Measurements from ENCODE around the gene CCDC61.

CCDC61 gene

DNA sequence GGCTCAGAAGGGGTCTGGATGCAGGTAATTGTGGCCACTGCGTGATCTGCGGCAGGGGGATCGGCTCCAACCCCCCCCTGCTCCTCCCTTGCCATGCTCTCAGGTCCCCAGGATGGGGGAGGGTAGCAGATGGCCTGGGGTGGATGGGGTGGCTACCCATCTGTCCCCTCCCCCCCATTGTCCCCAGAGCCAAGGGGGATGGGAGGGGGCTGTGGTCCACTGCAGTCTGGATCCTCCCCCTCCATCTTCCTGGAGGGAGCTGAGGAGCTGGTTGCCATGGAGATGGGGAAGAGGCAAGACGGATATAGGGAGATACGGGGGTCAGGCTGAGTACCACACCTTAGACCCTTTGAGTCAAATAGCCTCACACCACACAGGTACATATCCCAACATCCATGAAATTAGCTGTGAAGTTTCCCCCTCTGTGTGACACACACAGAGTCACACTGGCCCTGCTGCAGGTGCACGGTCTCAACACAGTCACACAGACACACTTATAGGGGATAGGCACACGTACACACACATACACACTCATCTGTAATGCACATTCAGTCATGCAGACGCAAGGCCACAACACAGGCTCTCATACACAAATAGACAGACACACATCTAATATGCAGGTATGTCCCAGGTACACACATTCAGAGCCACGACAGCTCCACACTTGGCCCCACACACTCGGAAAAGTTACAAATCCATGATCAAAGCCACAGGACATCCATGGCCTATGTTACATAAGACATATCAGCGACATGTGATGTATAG, 19.8 kb upstream of the CCDC61 start:
- H3K36me3 ChIP-seq (ENCODE audit: control insufficient read depth, insufficient read depth, low read length), result no peaks in the 10 kb centered on the region
- no peak overlapping the region for H3K27ac ChIP-seq (ENCODE audit: low read depth, low read length, severe bottlenecking)
- H3K4me3 ChIP-seq (ENCODE audit: extremely low read depth, insufficient read depth, low read length, poor library complexity, severe bottlenecking), result no peak overlapping the region
- no peaks in the 10 kb centered on the region for H3K9me3 ChIP-seq (ENCODE audit: control insufficient read depth, low read length)
- no peaks in the 10 kb centered on the region for H3K4me1 ChIP-seq (ENCODE audit: control insufficient read depth, insufficient read depth, low read length, poor library complexity, severe bottlenecking)
- WGBS, 2 experiments (ENCODE audit: insufficient coverage in 2 of 2), result 75 to 96% methylated on average over 5 to 8 of the region's 11 CpGs

DNA sequence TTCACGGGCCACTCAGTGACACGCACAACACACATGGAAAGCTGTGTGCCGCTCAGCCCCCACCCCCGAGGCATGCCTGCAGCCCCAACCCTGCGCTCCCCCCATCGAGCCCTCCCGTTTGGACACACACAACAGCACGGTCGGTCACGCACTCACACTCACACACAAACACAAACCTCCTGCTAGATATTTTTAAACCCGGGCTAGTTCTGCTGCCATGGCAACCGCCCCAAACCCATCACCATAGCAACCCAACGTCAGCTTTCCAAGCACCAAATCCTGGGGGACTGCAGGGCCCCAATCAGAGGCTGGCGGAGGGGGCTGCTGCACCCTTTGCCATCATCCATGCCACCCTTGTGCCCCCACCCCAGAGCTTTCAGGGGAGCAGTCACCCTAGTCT, 19.1 kb upstream of the CCDC61 start:
- no peak overlapping the region for H3K27ac ChIP-seq (ENCODE audit: low read depth, low read length, severe bottlenecking)
- H3K36me3 ChIP-seq (ENCODE audit: control insufficient read depth, insufficient read depth, low read length), result no peaks in the 10 kb centered on the region
- WGBS, 2 experiments (ENCODE audit: insufficient coverage in 2 of 2), result 69 to 81% methylated on average over 12 to 14 of the region's 14 CpGs
- H3K4me1 ChIP-seq (ENCODE audit: control insufficient read depth, insufficient read depth, low read length, poor library complexity, severe bottlenecking), result no peaks in the 10 kb centered on the region
- no peaks in the 10 kb centered on the region for H3K9me3 ChIP-seq (ENCODE audit: control insufficient read depth, low read length)
- no peak overlapping the region for H3K4me3 ChIP-seq (ENCODE audit: extremely low read depth, insufficient read depth, low read length, poor library complexity, severe bottlenecking)

DNA sequence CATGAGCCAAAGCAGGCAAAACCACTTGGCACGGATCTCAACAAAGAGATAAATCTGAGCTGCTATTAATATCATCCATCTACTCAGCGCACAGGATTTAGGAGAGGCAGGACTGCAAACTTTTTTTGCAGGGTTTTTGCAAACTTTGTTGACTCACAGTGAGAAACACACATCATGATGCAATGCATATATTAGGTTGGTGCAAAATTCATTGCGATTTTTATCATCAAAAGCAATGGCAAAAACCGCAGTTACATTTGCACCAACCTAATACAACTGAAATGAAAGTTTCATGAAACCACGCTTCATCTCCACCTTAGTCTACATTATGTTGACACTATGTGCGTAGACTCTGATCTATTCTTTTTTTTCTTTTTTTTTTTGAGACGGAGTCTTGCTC, 17.1 kb upstream of the CCDC61 start:
- Histone ChIP-seq H3K27ac (ENCODE audit: low read depth, low read length, severe bottlenecking) (no peak overlapping the region), H3K9me3 (ENCODE audit: control insufficient read depth, low read length) (no peaks in the 10 kb centered on the region), H3K4me1 (ENCODE audit: control insufficient read depth, insufficient read depth, low read length, poor library complexity, severe bottlenecking) (no peaks in the 10 kb centered on the region), H3K36me3 (ENCODE audit: control insufficient read depth, insufficient read depth, low read length) (no peaks in the 10 kb centered on the region), H3K4me3 (ENCODE audit: extremely low read depth, insufficient read depth, low read length, poor library complexity, severe bottlenecking) (no peak overlapping the region)
- 73 to 77% methylated on average over 6 of the region's 7 CpGs for WGBS, 2 experiments (ENCODE audit: insufficient coverage in 2 of 2)

- H3K36me3 ChIP-seq (ENCODE audit: control insufficient read depth, insufficient read depth, low read length), result no peaks in the 10 kb centered on the region
- H3K4me1 ChIP-seq (ENCODE audit: control insufficient read depth, insufficient read depth, low read length, poor library complexity, severe bottlenecking), result no peaks in the 10 kb centered on the region
- 52 to 59% methylated on average over 2 of the region's 2 CpGs for WGBS, 2 experiments (ENCODE audit: insufficient coverage in 2 of 2)
- no peak overlapping the region for H3K4me3 ChIP-seq (ENCODE audit: extremely low read depth, insufficient read depth, low read length, poor library complexity, severe bottlenecking)
- H3K9me3 ChIP-seq (ENCODE audit: control insufficient read depth, low read length), result no peaks in the 10 kb centered on the region
- no peak overlapping the region for H3K27ac ChIP-seq (ENCODE audit: low read depth, low read length, severe bottlenecking)
Measured at GRCh38 chr19:45981350-45981749, 13.9 kb upstream of the CCDC61 start.

DNA sequence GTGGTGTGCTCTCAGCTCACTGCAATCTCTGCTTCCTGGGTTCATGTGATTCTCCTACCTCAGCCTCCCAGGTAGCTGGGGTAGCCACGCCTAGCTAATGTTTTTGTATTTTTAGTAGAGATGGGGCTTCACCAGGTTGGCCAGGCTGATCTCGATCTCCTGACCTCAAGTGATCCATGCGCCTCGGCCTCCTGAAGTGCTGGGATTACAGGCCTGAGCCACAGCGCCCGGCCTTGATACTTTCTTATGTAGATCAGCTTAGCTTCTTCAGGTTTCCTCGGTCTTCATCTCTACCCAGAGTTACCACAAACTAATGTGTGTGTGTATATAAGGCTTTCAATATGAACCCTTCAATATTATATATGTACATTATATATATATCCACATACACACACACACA, 9.9 kb upstream of the CCDC61 start:
- no peaks in the 10 kb centered on the region for H3K36me3 ChIP-seq (ENCODE audit: control insufficient read depth, insufficient read depth, low read length)
- no peak overlapping the region for H3K27ac ChIP-seq (ENCODE audit: low read depth, low read length, severe bottlenecking)
- no peaks in the 10 kb centered on the region for H3K4me1 ChIP-seq (ENCODE audit: control insufficient read depth, insufficient read depth, low read length, poor library complexity, severe bottlenecking)
- no peaks in the 10 kb centered on the region for H3K9me3 ChIP-seq (ENCODE audit: control insufficient read depth, low read length)
- H3K4me3 ChIP-seq (ENCODE audit: extremely low read depth, insufficient read depth, low read length, poor library complexity, severe bottlenecking), result no peak overlapping the region
- WGBS, 2 experiments (ENCODE audit: insufficient coverage in 2 of 2), result 82 to 88% methylated on average over 4 to 5 of the region's 7 CpGs

DNA sequence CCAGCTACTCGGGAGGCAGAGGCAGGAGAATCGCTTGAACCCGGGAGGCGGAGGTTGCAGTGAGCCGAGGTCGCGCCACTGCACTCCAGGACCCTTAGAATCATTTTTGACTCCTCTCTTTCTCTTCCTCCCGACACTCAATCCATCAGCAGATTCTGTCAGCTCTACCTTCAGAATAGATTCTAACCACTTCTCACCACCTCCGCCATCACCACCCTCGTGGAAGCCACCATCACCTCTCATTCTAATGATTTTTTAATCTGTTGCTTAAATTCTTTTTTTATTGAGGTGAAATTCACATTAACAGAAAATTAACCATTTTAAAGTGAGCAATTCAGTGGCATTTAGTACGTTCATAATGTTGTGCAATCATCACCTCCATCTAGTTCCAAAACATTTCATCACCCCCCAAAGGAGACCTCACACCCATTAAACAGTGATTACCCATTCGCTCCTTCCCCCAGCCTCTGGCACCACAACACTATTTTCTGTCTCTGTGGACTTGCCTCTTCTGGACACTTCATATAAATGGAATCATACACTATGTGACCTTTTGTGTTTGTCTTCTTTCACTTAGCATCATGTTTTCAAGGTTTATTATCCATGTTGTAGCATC, 5.0 kb upstream of the CCDC61 start:
- no peaks in the 10 kb centered on the region for H3K9me3 ChIP-seq (ENCODE audit: control insufficient read depth, low read length)
- WGBS, 2 experiments (ENCODE audit: insufficient coverage in 2 of 2), result 79 to 91% methylated on average over 7 to 9 of the region's 12 CpGs
- no peak overlapping the region for H3K27ac ChIP-seq (ENCODE audit: low read depth, low read length, severe bottlenecking)
- no peaks in the 10 kb centered on the region for H3K4me1 ChIP-seq (ENCODE audit: control insufficient read depth, insufficient read depth, low read length, poor library complexity, severe bottlenecking)
- H3K36me3 ChIP-seq (ENCODE audit: control insufficient read depth, insufficient read depth, low read length), result no peaks in the 10 kb centered on the region
- no peak overlapping the region for H3K4me3 ChIP-seq (ENCODE audit: extremely low read depth, insufficient read depth, low read length, poor library complexity, severe bottlenecking)

DNA sequence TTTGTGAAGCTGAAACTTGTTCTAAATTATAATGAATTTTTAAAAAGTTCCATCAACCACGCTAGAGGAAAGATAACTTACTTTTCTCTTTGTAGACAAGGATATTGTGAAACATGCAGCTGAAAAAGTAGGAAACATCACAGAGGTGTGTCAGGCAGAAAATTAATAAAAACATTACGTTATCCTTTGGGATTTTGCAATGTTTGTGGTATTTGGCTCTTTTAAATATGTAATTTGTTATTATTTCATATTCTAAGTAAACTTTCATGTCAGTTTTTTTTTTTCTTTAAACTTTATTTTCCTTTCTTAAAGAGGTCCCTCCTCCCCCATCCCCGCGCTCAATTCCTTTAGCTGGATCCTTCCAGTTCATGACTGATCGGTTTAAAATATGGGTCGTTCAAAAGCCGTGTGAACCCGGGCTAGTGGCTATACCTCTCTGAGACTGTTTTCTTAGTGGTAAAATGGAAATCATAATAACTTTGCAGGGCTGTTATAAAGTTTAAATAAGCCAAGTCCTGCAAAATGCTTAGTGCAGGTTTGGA, 740 bp upstream of the CCDC61 start:
- WGBS, 2 experiments (ENCODE audit: insufficient coverage in 2 of 2), result 7% methylated on average over 3 of the region's 8 CpGs; no CpG with 5 or more reads in 1 of the 2 experiments
- peak overlapping the region; percentile 80 for H3K4me3 ChIP-seq (ENCODE audit: extremely low read depth, insufficient read depth, low read length, poor library complexity, severe bottlenecking)
- H3K36me3 ChIP-seq (ENCODE audit: control insufficient read depth, insufficient read depth, low read length), result peaks cover 6% of the 10 kb centered on the region
- H3K27ac ChIP-seq (ENCODE audit: low read depth, low read length, severe bottlenecking), result peak overlapping the region; percentile 64
- no peaks in the 10 kb centered on the region for H3K4me1 ChIP-seq (ENCODE audit: control insufficient read depth, insufficient read depth, low read length, poor library complexity, severe bottlenecking)
- H3K9me3 ChIP-seq (ENCODE audit: control insufficient read depth, low read length), result no peaks in the 10 kb centered on the region

DNA sequence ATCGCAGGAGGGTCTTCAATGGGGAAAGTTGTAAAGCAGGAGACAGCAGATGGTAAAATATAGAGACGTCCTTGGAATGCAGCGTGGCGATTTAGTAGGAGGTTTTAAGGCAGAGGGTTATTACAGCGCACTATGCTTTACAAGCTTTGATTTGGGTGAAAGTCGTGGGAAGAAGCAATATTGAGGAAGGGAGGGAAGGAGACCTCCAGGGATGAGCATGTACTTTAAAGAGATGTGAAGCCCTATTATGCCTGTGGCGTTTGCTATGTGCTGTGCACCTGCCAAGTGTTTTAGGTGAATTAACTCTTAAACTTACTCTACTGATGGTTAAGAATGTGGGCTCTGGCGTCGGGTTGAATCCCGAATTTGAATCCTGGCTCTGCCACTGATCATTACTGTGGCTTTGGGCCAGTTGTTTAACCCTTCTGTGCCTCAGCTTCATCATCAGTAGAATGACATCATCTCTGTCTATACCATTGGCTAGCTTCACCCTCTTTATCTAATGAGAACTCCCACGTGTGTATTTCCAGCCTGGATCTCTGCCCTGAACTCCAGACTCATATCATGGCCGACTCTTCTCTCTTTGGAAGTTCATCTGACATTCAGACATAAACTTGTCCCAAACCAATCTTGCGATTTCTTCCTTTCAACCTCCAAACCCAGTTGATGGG, 583 bp downstream of the CCDC61 start:
- WGBS, 2 experiments (ENCODE audit: insufficient coverage in 2 of 2), result 12 to 17% methylated on average over 12 of the region's 13 CpGs
- peak overlapping the region; percentile 80 for H3K4me3 ChIP-seq (ENCODE audit: extremely low read depth, insufficient read depth, low read length, poor library complexity, severe bottlenecking)
- H3K27ac ChIP-seq (ENCODE audit: low read depth, low read length, severe bottlenecking), result no peak overlapping the region
- peaks cover 6% of the 10 kb centered on the region for H3K36me3 ChIP-seq (ENCODE audit: control insufficient read depth, insufficient read depth, low read length)
- no peaks in the 10 kb centered on the region for H3K9me3 ChIP-seq (ENCODE audit: control insufficient read depth, low read length)
- peaks cover 6% of the 10 kb centered on the region for H3K4me1 ChIP-seq (ENCODE audit: control insufficient read depth, insufficient read depth, low read length, poor library complexity, severe bottlenecking)

- Histone ChIP-seq H3K36me3 (ENCODE audit: control insufficient read depth, insufficient read depth, low read length) (peaks cover 6% of the 10 kb centered on the region), H3K27ac (ENCODE audit: low read depth, low read length, severe bottlenecking) (no peak overlapping the region)
- WGBS, 2 experiments (ENCODE audit: insufficient coverage in 2 of 2), result 91% methylated on average over 7 to 8 of the region's 8 CpGs
Measured at GRCh38 chr19:45996933-45997332, 1.7 kb downstream of the CCDC61 start.

DNA sequence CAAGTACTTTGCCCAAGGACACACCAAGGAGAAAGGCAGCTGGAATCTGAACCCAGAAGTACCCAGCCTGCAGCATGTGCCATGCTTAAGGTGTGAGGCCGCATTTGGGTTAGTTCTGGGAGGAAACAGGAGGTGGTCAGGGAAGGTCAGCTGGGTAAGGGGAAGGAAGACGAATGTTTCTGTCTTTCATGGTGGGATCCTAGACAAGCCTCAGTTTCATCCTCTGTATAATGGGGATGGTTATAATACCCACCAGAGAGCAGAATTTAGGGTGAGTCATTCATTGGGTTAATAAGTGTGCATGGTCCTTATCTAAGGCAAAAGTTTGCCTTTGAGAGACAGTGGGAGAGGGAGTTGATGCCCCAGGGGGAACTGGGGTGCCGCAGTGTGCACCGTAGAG, 3.6 kb downstream of the CCDC61 start:
- Histone ChIP-seq H3K27ac (ENCODE audit: low read depth, low read length, severe bottlenecking) (no peak overlapping the region), H3K36me3 (ENCODE audit: control insufficient read depth, insufficient read depth, low read length) (peaks cover 12% of the 10 kb centered on the region), H3K4me3 (ENCODE audit: extremely low read depth, insufficient read depth, low read length, poor library complexity, severe bottlenecking) (no peak overlapping the region), H3K4me1 (ENCODE audit: control insufficient read depth, insufficient read depth, low read length, poor library complexity, severe bottlenecking) (peaks cover 6% of the 10 kb centered on the region), H3K9me3 (ENCODE audit: control insufficient read depth, low read length) (no peaks in the 10 kb centered on the region)
- WGBS, 2 experiments (ENCODE audit: insufficient coverage in 2 of 2), result 85 to 94% methylated on average over 2 to 4 of the region's 4 CpGs

More at GRCh38 chr19:45996933-45997332, 1.7 kb downstream of the CCDC61 start:
- H3K4me1 ChIP-seq (ENCODE audit: control insufficient read depth, insufficient read depth, low read length, poor library complexity, severe bottlenecking), result peaks cover 6% of the 10 kb centered on the region
- no peak overlapping the region for H3K4me3 ChIP-seq (ENCODE audit: extremely low read depth, insufficient read depth, low read length, poor library complexity, severe bottlenecking)
- H3K9me3 ChIP-seq (ENCODE audit: control insufficient read depth, low read length), result no peaks in the 10 kb centered on the region

All from mesodermal cell (in vitro differentiated cells).